HG02571 (cell line): Measurements from ENCODE around the gene DNASE1L2.

Experiments used
- ATAC-seq: cut with Tn5 transposase; IDR thresholded peaks from one replicate; pipeline ENCODE4 v1.9.1; 2021; ENCODE audit warnings: mild to moderate bottlenecking, moderate library complexity; ENCODE audit not compliant: unreplicated experiment

DNASE1L2 gene

DNA sequence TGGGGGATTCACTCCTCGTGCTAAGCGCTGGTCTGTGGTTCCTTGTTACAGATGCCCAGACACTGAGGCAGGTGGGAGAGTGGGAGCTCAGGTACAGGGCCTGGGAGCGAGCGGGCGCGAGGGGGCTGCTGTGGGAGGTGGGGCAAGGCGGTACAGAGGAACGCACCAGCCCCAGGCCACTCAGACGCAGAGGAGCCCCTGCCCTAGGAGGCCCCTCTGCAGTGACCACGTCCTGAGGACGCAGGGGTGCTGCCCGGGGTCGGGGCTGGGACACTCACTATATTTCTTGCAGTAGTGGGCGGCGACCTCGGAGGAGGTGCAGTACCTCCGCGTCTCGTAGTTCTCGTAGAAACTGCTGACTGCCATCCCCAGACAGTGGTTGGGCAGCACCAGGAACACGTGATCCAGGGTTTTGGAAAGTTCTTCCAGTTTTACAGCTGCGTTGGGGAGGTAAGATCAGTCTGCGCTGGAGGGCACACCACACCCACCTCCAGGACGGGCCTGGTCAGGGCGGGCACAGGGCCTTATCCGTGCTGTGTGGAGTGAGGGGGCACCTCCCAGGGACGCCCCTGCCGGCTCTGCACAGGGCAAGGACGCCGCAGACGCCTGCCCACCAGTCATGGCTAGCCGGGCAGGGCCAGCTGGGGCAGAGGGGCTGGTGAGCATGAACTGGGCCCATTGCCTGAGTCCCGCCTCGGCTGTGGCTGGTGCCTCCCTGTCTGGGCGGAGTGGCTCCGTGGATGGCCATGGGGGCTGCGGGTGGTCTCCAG lies 47.9 kb downstream of the DNASE1L2 start:
- no peak for ATAC-seq

DNA sequence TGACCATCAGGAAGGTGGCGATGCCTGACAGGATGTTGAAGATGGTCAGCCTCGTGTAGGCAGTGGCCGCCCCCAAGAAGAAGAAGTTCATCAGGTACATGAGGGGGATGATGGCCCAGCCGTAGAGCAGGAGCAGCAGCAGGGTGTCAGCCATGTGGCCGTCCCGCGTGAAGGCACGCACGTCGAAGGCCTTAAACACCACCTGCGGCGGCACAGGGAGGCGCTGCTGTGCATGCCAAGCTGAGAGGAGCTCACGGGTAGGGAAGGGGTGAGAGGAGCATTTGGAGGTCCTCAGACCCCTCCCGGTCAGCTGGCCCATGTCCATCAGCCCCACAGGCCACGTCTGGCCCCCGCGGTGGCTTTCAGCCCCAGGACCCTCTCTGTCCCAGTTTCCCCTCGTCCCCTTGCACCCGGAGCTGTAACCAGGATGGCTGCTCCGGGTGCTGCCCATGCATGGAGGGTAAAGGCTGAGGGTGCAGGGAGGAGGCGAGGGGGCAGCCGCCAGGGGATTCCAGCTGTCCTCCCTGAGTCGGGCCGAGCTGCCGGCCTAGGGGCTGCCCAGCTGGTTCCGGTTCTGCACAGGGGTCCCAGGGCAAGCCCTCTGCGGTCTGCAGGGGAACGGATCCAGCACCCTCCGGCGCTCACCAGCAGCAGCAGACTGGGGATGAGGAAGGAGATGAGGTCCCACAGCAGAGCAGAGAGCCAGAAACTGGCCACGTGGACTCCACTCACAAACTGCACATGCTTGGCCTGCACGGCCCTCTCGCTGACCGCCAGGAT lies 48.7 kb downstream of the DNASE1L2 start:
- no peak for ATAC-seq

DNA sequence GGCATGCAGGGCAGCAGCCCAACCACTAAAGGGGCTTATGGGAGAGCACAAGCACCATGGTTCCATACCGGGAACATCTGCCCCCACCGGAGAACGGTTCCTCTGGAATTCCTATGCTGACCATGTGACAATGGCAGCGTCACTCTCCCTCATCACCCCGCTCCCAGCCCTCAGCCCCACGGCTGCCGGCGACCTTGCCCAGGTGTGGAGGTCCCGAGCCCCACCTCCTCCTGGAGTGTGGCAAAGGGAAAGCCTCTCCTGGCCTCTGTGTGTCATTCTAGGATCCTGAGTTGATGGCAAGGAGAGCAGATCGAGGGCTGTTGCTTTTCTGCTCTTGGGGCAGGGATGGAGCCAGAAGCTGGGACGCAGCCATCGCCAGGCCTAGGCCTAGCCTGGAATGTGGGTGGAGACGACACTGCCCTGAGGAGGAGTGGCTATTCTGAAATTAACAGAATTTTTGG lies 49.5 kb downstream of the DNASE1L2 start:
- no peak for ATAC-seq

DNA sequence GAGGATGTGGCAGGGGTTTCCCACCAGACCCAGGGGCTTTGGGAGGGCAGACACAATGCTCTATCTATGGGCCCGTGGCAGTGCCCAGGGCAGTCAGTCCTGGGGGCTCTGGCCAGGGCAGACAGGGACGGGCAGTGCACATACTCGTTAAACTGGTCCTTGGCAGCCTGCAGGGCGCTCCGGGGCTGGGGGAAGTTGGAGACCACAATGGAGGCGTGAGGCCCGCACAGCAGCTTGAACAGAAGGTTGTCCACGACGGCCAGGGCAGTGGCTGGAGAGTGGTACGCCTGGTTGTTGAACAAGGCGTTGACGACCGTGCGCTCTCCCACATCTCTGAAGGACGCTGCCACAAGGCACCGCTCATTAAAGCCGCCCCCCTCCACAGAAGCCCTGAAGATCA lies 50.3 kb downstream of the DNASE1L2 start:
- no peak for ATAC-seq

DNA sequence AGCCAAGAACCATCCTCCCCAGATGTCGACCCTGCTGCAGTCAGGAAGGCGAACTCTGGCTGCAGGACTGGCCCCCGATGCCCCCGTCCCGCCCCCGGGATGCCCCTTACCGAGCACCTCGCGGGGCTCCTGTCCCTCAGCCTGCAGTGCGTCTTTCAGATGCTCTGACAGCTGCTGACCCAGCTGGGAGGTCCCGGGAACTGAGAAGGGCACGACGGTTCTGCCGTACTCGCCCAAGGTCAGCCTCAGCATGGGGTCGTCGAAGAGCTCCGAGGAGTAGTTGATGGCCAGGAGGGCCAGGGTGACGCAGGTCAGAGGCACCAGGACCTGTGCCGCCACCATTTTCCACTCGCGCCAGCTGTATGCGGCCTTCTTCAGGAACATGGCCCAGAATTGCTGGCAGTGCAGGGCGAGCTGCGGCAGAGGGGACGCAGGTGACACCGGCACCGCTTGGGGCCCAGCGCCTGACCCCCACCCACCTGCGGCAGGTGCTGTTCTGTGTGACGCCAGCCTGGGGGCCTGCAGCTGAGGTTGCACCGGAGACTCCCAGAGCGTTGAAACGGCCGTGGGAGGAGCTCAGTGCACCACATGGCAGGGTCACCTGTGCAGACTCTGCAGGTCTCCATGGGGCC lies 51.8 kb downstream of the DNASE1L2 start:
- ATAC-seq: no peak
